ENCODE measurements around the gene KIAA1614. TPM values are rescaled to one million over a fixed set of nuclear protein-coding genes. Genes with fewer than 3 reads are reported as not detected.

Gene KIAA1614
- total RNA-seq, 1 donor from 2014 or later, result 2.6 TPM

DNA sequence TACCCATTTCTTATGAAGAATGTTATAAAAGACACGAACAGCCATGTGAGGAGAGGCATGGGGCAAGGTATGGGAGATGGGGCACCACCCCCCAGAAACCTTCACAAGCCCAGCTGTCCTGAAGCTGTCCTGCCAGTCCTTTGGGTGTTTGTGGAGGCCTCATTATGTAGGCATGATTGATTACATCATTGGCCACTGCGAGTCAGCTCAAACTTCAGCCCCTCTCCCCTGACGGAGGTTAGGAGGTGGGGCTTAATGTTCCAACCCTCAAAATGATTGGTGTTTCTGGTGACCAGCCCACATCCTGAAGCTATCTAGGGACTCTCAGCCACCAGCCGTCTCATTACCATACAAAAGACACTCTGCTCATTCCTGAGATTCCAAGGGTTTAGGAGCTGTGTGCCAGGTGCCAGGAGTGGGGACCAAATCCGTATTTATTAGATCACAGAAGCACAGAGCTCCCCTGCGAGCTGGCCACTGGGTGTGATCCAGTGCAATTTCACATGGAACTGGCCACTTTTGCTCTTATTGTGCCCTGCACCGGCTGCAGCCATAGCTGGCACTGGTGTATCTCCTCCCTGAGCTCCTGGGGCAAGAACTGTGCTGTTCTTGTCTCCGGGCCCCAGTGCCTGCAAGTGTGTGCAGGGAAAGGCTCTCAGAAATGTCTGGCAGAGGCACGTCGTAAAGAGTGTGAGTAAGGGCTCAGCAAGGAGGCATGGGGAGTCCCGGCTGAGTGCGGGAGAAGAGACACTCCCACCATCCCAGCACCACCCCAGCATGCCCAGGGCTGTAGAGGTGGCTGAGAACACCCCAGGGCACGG lies 10.5 kb downstream of the KIAA1614 start:
- Mint-ChIP-seq H3K27ac (ENCODE audit: unreplicated experiment) (no peak overlapping the region), H3K9me3 (ENCODE audit: unreplicated experiment) (no peaks in the 10 kb centered on the region), H3K36me3 (ENCODE audit: low read depth, unreplicated experiment) (no peaks in the 10 kb centered on the region), H3K4me1 (ENCODE audit: unreplicated experiment) (peaks cover 25% of the 10 kb centered on the region), H3K27me3 (ENCODE audit: unreplicated experiment) (peaks cover 15% of the 10 kb centered on the region), H3K4me3 (ENCODE audit: unreplicated experiment) (no peak overlapping the region)
- no peak for DNase-seq (ENCODE audit: low spot score)
- TF ChIP-seq, protein P1, sequence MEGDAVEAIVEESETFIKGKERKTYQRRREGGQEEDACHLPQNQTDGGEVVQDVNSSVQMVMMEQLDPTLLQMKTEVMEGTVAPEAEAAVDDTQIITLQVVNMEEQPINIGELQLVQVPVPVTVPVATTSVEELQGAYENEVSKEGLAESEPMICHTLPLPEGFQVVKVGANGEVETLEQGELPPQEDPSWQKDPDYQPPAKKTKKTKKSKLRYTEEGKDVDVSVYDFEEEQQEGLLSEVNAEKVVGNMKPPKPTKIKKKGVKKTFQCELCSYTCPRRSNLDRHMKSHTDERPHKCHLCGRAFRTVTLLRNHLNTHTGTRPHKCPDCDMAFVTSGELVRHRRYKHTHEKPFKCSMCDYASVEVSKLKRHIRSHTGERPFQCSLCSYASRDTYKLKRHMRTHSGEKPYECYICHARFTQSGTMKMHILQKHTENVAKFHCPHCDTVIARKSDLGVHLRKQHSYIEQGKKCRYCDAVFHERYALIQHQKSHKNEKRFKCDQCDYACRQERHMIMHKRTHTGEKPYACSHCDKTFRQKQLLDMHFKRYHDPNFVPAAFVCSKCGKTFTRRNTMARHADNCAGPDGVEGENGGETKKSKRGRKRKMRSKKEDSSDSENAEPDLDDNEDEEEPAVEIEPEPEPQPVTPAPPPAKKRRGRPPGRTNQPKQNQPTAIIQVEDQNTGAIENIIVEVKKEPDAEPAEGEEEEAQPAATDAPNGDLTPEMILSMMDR (IDR thresholded peaks at IDR 0.05; ENCODE audit: unreplicated experiment), result no peak

DNA sequence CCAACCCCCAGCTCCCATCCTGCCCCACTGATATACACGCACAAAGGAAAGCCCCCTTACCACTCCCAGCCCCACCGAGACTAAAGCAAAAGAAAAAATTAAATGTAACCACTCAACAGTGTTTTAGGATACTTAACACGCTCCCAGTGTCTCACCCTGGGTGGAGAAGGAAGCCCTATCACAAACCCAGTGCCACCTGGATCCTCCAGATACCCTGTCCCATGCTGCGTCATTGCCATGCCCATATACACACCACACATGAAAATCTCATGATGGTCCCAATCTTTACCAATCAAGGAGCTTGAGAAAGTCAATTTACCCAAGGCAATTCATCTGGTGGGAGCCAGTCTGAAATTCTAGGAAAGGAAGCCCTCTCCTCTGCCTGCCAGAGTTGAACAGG lies 11.2 kb downstream of the KIAA1614 start:
- no peaks in the 10 kb centered on the region for H3K9me3 Mint-ChIP-seq (ENCODE audit: unreplicated experiment)
- peaks cover 25% of the 10 kb centered on the region for H3K4me1 Mint-ChIP-seq (ENCODE audit: unreplicated experiment)
- H3K27ac Mint-ChIP-seq (ENCODE audit: unreplicated experiment), result peak overlapping the region; percentile 72
- no peak overlapping the region for H3K4me3 Mint-ChIP-seq (ENCODE audit: unreplicated experiment)
- no peak for DNase-seq (ENCODE audit: low spot score)
- TF ChIP-seq, protein P1 (IDR thresholded peaks at IDR 0.05; ENCODE audit: unreplicated experiment), result no peak
- no peaks in the 10 kb centered on the region for H3K36me3 Mint-ChIP-seq (ENCODE audit: low read depth, unreplicated experiment)
- peaks cover 16% of the 10 kb centered on the region for H3K27me3 Mint-ChIP-seq (ENCODE audit: unreplicated experiment)

DNA sequence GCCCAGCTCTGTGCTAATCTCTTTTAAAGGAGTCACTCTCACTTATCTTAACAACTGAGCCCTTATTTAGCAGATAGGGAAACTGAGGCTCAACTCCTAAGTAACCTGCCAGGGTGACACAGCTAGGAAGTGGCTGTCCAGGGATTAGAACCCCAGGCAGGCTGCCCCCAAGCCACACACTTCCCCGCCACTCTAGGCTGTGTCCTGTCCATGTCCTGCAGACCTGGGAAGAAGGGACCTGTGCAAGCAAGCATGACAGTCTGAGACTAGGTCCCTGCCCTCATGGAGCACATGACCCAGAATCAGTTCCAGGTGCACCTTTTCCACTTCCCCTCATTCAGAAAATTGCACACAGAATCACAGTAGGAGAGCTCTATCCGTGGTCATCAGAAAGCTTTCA lies 12.2 kb downstream of the KIAA1614 start:
- Mint-ChIP-seq H3K36me3 (ENCODE audit: low read depth, unreplicated experiment) (no peaks in the 10 kb centered on the region), H3K27me3 (ENCODE audit: unreplicated experiment) (peaks cover 14% of the 10 kb centered on the region), H3K4me3 (ENCODE audit: unreplicated experiment) (no peak overlapping the region), H3K27ac (ENCODE audit: unreplicated experiment) (no peak overlapping the region), H3K9me3 (ENCODE audit: unreplicated experiment) (no peaks in the 10 kb centered on the region), H3K4me1 (ENCODE audit: unreplicated experiment) (peaks cover 25% of the 10 kb centered on the region)
- no peak for DNase-seq (ENCODE audit: low spot score)
- TF ChIP-seq, protein P1 (IDR thresholded peaks at IDR 0.05; ENCODE audit: unreplicated experiment), result no peak

DNA sequence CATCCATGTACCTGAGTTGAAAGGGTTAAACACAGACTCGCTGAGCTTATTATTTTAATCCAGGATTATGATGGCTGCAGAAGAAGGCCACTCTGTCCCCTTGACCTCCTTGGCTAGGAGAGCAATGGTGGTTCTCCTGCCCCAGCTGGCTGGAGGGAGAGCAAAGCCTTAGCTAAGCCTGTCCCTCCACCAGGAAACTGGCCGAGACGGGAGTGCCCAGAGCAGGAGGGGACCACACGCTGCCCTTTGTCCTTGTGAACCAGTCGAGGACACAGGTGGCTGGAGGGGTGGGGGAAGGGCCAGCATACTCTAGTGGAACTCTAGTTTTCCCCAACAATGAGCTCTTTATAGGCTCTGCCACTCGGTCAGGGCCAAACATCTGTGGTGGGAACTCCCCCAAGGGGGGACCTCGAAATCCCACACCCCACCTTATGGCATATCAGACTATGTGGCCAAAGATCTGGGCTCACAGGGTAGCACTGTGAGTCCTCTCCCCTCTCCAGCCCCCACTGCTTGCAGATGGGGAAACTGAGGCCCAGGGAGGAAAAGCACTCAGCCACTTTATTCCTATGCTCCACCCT lies 12.9 kb downstream of the KIAA1614 start:
- peaks cover 25% of the 10 kb centered on the region for H3K4me1 Mint-ChIP-seq (ENCODE audit: unreplicated experiment)
- DNase-seq (ENCODE audit: low spot score), result no peak
- no peak overlapping the region for H3K4me3 Mint-ChIP-seq (ENCODE audit: unreplicated experiment)
- H3K27ac Mint-ChIP-seq (ENCODE audit: unreplicated experiment), result no peak overlapping the region
- TF ChIP-seq, protein P1 (IDR thresholded peaks at IDR 0.05; ENCODE audit: unreplicated experiment), result no peak
- no peaks in the 10 kb centered on the region for H3K9me3 Mint-ChIP-seq (ENCODE audit: unreplicated experiment)
- peaks cover 17% of the 10 kb centered on the region for H3K27me3 Mint-ChIP-seq (ENCODE audit: unreplicated experiment)
- H3K36me3 Mint-ChIP-seq (ENCODE audit: low read depth, unreplicated experiment), result no peaks in the 10 kb centered on the region
